GM18951 (cell line): ENCODE results near the gene TKFC.

Source experiments
- POLR2A ChIP-seq: IDR thresholded peaks from 4 replicates; pipeline ENCODE4 v1.6.1; 2011; ENCODE audit warnings: mild to moderate bottlenecking; ENCODE audit not compliant: insufficient read length, insufficient read depth; ENCODE audit errors: extremely low read depth
- in situ Hi-C: fragments of 300-500 bp; cut with MboI; formaldehyde crosslinking; loops from one replicate; pipeline ENCODE4 v1.12.0; 2022; ENCODE audit warnings: low sequenced_read_pairs, mixed read lengths, inconsistent platforms; ENCODE audit not compliant: unreplicated experiment

TKFC gene

DNA sequence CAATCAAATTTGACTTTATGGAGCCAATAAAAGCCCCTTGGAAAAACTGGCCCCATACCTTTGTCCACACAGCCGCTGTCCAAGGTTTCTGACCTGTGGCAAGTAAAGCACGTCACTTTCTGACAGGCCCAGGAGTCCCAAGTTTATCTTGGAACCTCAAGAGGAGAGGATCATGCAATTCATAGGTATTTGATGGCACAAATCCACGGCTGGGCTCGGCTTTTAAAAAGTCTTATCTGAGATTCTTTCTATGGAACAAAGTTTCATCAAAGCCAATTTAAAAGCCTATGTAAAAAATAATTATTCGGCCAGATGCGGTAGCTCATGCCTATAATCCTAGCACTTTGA is 42.7 kb downstream of the TKFC start:
- in situ Hi-C loops = no loop called here
- no peak for TF ChIP-seq POLR2A

DNA sequence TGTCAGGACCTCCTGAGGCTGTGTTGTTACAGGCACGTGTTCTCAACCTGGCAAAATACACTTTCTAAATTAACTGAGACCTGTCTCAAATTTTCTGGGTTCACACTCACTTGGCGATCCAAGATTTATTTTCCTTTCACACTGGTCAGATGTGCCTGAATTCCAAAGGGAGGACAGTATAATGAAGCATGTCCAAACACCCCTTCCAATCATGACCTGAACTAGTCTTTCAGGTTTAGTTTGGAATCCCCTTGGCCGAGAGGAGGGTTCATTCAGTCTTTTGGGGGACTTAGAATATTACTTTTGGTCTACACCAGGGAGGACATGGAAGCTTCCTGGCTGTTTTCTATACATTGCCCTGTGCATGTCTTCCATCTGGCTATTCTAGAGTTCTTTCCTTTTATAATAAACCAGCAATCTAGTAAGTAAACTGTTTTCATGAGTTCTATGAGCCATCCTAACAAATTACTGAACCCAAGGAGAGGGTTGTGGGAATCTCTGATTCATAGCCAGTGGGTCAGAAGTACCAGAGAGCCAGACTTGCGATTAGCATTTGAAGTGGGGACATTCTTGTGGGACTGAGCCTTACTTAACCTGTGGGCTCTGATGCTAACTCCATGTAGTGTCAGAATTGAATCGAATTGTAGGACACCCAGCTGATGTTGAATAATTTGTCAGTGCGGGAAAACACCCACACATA is 44.6 kb downstream of the TKFC start:
- in situ Hi-C loops = no loop called here
- TF ChIP-seq POLR2A = no peak

DNA sequence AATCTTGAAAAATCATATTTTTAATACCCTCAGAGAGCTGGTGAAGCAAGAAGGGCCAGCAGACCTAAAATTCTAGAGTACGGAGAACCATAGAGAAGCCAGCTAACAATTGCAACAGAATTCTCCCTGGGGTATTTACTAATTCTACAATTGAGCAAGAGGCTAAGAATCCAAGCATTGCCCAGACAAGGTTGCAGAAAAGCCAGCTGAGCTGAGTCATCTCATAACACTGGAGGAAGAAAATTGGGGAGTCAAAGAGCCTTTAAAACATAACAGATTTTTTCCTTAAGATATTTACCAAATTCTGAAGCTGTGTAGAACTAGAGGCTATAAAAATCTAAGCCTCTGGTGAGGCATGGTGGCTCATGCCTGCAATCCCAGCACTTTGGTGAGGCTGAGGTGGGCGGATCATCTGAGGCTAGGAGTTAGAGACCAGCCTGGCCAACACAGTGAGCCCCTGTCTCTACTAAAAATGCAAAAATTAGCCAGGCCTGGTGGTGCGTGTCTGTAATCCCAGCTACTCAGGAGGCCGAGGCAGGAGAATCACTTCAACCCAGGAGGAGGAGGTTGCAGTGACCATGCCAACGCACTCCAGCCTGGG is 45.8 kb downstream of the TKFC start:
- in situ Hi-C loops = no loop called here
- TF ChIP-seq POLR2A = no peak

DNA sequence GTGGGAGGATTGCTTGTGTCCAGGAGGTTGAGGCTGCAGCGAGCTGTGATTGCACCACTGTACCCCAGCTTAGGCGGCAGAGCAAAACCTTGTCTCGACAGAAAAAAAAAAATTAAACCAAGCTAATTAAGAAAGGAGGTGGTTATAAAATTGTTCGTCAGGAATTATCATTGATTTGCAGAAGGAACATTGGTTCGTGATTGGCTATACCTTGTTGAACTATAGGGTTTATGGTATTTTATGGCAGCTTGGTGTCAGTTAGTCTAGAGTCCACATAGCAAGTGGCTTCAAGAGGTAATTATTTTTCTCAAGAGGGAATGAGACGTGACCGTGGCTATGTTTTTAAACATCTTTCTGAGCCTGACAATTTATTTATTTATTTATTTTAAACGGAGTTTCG is 47.9 kb downstream of the TKFC start:
- TF ChIP-seq POLR2A = no peak
- in situ Hi-C loops = loop anchor here (5.0 kb wide), 1 partner anchor 44 kb away; no protein-coding TSS in a partner anchor

DNA sequence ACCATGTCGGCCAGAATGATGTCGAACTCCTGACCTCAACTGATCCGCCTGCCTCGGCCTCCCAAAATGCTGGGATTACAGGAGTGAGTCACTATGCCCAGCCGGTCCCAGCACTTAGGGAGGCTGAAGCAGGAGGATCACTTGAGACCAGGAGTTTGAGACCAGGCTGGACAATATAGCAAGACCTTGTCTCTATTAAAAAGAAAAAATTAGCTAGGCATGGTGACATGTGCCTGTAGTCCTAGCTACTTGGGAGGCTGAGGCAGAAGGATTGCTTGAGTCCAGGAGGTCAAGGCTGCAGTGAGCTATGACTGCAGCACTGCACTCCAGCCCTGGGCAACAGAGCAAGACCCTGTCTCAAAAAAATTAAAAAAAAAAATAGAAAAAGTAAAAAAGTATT is 50.8 kb downstream of the TKFC start:
- in situ Hi-C loops = loop anchor here (5.0 kb wide), 1 partner anchor 47 kb away; no protein-coding TSS in a partner anchor

DNA sequence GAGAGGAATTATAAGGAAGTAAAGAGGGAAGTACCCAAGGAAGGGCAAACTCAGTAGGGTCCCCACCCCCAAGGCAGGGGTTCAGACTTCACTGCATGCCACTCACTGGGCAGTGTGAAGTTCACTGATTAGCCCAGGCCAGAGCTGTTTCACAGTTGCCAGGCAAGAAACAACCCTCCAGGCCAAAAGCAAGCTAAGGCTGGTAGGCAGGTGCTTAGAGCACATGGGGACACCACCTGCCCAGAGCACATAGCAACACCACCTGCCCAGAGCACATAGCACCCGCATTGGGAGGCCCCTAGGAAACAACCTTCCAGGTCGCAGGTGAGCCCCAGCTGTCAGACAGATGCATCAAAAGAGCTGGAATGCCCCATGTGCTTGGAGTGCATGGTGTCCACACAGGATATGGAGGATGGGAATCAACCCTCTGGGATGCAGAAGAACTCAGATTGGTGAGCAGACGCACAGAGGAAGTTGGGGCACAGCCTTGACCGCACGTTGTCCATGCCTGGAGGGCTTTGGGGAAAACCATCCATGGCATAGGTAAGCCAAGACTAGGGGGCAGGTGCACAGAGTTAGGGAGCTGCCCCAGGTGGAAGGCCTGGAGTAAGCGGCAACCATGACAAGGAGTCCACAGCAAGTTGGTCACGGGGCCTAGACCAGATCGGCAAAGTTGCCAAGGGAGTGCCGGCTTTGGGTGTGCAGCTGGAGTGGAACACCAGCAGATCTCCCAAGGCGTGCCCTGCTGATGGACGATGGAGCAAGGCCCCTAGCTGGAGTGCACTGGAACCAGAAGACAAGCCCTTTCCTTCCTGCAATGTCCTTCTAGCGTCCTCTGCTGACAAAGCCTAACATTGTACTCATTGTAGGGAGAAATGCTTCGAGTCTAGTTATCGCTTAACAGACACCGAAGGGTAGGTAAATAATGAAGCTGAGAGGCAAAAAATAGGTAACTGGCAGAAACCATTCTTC is 51.5 kb downstream of the TKFC start:
- TF ChIP-seq POLR2A = no peak
- in situ Hi-C loops = loop anchor here (5.0 kb wide), 1 partner anchor 47 kb away; no protein-coding TSS in a partner anchor

DNA sequence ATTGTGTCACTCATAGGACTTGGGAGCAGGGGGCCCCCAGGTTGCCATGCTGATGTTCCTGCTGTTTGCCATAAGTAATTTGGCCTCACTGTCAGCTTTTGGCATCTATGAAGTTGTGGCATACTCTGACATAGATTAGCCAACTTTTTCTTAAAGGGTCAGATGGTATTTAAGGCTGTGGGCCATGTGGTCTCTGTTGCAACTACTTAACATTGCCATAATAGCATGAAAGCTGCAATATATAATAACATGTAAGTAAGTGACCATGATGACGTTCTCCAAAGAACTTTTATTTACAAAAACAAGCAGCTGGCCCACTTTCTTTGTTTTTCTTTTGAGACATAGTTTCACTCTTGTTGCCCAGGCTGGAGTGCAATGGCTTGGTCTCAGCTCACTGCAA is 57.1 kb downstream of the TKFC start:
- no peak for TF ChIP-seq POLR2A
- in situ Hi-C loops = no loop called here

DNA sequence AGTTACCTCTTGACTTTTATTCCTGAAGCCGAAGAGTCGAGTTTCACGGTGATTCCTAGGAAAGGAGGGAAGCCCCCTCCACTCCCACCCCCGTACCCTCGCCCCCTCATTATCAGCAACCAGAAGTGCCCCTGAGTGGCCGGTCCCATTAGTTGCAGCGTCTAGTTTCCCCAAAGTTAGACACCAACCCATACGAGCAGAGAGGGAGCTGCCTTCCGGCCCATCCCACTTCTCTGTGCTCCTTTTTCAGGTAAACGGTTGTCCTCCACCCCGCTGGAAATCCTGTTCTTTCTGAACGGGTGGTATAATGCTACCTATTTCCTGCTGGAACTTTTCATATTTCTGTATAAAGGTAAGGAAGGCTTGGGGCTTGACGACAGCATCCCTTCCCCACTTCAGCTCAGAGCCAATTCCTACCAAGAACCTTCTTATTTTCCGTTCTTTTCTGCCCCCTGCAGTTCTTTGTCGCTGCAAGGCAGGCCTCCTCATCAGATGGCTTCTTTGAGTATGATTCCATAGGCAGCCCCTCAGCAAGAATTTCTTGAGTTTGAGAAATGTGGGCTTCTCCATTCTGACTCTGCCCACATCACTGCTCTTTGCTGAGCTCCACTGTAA is 60.1 kb downstream of the TKFC start:
- in situ Hi-C loops = no loop called here
- no peak for TF ChIP-seq POLR2A
